ENCODE results near the gene ABITRAM. TPM values are rescaled to one million over a fixed set of nuclear protein-coding genes. Genes with fewer than 3 reads are reported as not detected.
"Not testable (repeated sequence)": the region's sequence is repeated elsewhere in the genome, so short reads cannot be mapped to it uniquely, and the experiment has no call there.

Gene ABITRAM
- total RNA-seq, 2 experiments from 2014 or later = 12.5 to 12.7 TPM

GRCh38 chr9:108924466-108924865 lies 9.7 kb upstream of the ABITRAM start:
- ChIA-PET CTCF (no interaction called here), POLR2A (no interaction called here)

- POLR2A ChIA-PET = no interaction called here
- CTCF ChIA-PET = interaction anchor here (0.6 kb wide), 1 partner anchor 1309 kb away, joined by 3 read pairs; no protein-coding TSS in a partner anchor
Measured at GRCh38 chr9:108928386-108928785, 5.8 kb upstream of the ABITRAM start.

DNA sequence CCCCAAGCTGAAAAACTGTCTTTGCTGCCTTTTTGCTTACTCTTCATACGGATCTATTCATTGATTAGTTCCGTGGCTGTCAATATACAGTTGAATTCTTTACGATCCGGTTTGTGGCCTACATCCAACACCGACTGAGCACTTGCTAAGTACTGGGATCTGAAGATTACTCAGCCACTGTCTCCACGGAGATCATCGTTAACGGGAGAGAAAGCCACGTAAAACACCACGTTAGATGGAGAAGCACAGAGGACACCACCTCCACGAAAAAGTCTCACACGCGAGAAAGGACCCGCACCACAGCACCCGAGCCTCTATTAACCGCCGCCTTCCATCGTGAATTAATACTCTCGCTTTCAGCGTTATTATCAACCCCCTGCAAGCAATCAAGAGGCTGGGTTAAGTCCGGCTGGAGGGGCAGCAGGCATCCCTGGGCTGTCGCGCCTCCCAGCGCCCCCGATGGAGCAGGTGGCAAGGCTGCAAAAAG lies 926 bp upstream of the ABITRAM start:
- ChIA-PET POLR2A (no interaction called here), CTCF (no interaction called here)

GRCh38 chr9:108933718-108934322 lies 380 bp upstream of the ABITRAM start, which contains the start of gene ELP1:
Gene ELP1 (minus strand): TSS chr9:108934124. CDS start chr9:108931146, 2,978 bp downstream.
- POLR2A ChIA-PET = interaction anchor here (0.9 kb wide), 1 partner anchor 250 kb away, joined by 4 read pairs; no protein-coding TSS in a partner anchor
- CTCF ChIA-PET = no interaction called here

DNA sequence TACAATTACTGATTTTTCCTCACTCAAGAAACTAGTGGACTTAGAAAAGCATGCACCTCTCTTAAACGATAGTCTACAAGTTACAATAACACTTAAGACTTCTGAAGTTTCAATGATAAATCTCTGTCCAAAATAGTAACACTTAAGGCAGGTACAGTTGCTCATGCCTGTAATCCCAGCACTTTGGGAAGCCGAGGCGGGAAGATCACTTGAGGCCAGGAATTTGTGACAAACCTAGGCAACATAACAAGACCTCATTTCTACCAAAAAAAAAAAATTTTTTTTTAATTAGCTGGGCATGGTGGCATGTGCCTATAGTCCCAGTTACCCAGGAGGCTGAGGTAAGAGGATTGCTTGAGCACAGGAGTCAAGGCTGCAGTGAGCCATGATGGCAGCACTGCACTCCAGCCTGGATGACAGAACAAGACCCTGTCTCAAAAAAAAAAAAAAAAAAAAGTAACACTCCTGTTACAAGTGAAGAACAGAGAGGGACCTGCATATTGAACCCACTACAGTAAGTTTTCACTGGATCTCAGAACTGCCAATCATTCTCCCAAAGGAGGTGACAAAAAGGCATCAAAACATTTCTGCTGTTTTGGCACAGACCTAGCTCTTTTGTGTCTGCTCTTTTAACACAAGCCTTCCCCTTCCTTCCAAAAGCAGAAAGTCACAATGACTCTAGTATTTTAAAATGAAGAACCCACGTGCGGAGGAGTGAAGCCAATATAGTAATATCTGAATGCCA lies 3.5 kb downstream of the ABITRAM start:
- ChIA-PET CTCF (no interaction called here), POLR2A (no interaction called here)

DNA sequence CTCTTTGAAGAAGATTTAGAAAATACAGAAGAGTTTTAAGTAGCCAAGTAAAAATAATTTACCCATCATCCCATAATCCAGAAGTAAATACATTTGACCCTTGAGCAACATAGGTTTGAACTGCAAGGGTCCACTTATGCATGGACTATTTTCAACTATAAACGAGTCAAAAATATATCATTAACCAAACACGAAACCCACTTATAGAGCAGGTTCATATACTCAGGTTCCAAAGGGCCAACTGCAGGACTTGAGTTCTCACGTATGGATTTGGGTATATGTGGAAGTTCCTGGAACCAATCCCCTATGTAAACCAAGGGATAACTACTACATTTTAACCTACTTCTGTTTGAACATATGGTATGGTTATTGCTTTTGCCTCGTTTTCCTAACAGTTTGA lies 5.8 kb downstream of the ABITRAM start:
- CTCF ChIA-PET = no interaction called here
- POLR2A ChIA-PET = no interaction called here

- CTCF ChIA-PET = no interaction called here
- POLR2A ChIA-PET = interaction anchor here (0.5 kb wide), 1 partner anchor 1374 kb away, joined by 10 read pairs; no protein-coding TSS in a partner anchor
Measured at GRCh38 chr9:108950168-108950567, 16.0 kb downstream of the ABITRAM start.

DNA sequence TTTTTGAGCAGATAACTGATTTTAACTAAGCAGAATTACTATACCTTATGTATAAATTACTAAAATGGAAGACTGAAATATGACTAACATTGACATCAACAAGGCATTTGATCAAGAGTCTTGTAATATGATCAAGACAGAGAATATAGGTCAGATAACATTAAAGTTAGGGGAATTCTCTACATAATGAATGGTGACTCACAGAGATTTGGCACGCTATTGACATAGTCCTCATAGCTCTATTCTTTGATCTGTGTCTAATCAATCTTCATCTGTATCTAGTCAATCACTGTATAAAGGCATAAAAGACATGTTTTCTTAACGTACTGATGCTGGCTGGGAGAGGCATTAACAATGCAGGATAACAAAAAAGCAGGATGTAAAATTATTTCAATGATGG lies 17.4 kb downstream of the ABITRAM start:
- CTCF ChIA-PET = no interaction called here
- POLR2A ChIA-PET = no interaction called here

DNA sequence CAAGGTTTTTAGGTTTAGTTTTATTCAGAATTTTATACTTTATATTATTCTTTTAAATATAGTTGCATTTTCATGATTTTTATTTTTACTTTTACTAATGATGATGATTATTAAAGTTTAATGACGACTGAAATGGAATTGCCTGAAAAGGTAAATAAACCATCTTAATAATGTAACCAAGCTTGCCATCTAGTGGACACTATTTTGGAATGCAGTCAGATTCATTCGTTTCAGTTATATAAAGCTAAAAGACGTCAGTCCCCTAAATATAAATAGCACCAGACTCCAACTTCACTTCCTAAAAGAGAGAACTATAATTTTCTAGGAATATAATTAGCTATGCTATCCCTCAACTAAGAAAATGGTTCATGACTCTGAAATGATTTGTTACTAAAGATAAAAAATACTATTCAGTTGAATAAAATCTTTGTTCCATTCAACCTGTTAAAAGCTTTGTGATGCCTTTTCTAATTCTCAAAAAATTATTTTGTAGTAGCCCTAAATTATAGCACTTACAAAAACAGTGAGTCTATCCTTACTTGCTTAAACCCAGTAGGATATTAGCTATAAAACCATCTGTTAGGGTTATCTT lies 19.9 kb downstream of the ABITRAM start:
- ChIA-PET POLR2A (no interaction called here), CTCF (no interaction called here)

DNA sequence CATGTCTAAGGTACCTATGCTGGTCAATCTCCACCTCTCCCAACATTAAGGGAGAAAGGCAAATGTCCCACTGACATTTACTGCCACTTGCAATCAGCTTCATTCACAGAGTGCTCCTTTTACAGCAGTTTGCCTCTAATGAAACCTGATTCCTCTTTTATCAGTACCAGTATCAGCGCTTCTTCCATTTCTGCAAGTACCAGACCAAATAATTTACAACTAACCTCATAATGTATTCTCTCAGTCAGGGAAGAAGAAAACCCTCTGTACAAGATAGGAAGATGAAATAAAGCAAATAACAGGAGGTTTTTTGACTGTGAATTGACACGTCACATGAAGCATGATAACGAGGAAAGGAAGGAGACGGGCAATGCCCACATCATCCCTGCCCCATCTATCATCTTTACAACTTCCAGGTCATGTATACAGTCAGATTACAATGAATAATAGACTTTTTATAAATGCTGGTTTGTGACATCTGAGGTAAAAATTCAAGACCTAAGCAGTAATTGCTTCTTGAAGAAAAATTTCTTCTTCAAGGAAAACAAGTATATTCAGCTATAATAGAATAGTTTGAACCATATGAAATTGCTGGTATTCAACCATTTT lies 21.9 kb downstream of the ABITRAM start:
- ChIA-PET CTCF (interaction anchor here (0.6 kb wide), 1 partner anchor 288 kb away, joined by 3 read pairs; no protein-coding TSS in a partner anchor), POLR2A (no interaction called here)

DNA sequence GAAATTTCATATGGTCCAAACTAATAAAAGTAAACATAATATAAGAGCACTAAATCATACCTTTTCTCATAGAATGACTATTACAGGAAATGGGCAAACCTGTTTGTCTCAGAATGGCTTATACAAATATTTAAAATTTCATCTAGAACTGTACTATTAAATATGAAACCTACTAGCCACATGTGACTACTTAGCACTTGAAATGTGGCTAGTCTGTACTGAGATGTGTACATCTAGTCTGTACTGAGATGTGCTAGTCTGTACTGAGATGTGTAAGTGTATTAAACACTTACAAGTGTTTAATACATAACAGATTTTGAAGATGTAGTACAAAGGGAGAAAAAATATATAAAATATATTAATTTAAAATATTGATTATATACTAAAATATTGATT lies 22.4 kb downstream of the ABITRAM start:
- ChIA-PET CTCF (interaction anchor here (0.6 kb wide), 1 partner anchor 288 kb away, joined by 3 read pairs; no protein-coding TSS in a partner anchor), POLR2A (no interaction called here)

DNA sequence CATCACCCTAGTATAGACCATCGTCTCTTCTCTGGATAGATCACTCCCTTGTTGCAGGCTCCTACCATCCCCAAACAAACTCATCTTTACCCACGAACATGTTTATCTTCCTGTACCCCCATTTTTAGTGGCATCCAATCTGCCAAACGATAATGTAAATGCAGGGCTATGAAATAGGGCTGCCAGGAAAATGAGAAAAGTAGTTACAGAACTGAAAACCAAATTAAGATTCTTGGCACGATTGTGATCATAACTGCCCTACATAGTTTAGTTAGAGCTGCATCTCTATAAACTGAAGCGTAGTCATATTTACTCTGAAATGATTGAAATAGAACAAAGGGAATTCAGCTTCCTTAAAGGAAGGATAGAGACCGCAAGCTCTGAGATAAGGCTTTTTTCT lies 26.1 kb downstream of the ABITRAM start:
- CTCF ChIA-PET = no interaction called here
- POLR2A ChIA-PET = no interaction called here

DNA sequence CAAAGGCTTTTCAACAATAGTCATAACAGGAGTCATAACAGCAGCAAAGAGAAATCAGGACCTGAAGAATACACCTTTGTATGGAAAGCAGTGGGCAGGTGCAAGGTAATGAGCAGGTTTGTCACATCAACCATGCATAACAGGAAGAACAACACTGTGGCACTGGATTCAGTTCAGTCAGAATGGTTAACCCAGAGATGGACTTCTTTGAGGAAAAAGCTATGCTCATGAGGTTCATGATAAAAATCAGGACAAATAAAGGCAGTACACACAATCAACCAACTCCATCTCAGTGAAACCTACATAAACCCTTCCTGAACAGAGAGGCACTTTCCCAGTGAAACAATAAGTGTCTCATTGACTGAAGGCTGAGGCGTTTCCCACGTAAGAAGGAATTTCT lies 27.0 kb downstream of the ABITRAM start:
- ChIA-PET CTCF (no interaction called here), POLR2A (no interaction called here)

- ChIA-PET POLR2A (no interaction called here), CTCF (no interaction called here)
Measured at GRCh38 chr9:108963459-108964143, 29.4 kb downstream of the ABITRAM start.

GRCh38 chr9:108967916-108968315 lies 33.7 kb downstream of the ABITRAM start:
- ChIA-PET POLR2A (interaction anchor here (0.5 kb wide), 1 partner anchor 86 kb away, joined by 3 read pairs; no protein-coding TSS in a partner anchor), CTCF (no interaction called here)

DNA sequence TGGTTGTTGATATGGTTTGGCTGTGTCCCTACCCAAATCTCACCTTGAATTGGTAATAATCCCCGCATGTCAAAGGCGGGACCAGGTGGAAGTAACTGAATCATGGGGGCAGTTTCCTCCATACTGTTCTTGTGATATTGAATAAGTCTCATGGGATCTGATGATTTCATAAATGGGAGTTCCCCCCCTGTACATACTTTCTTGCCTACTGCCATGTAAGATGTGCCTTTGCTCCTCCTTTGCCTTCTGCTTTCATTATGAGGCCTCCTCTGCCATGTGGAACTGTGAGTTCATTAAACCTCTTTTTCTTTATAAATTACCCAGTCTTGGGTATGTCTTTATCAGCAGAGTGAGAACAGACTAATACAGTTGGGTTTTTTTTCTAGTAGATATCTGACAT lies 37.2 kb downstream of the ABITRAM start:
- CTCF ChIA-PET, POLR2A ChIA-PET: not testable (repeated sequence)

DNA sequence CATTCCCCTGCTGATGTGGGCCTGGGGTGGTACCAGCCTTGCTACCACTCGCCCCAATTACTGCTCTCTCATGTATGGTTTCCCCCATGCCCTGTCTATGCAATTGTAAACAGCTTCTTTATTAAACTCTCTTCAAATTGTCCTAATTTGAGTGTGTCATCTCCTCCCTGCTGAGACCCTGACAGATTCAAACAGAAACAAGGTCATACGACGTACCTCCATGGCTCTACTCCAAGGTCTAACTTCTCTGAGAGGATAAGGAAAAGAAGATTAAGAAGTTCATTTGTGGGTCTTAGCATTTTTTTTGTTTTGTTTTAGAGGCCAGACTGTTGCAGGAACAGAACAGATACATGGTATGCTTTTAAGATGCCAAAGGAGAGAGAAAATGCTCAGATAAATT lies 38.0 kb downstream of the ABITRAM start:
- ChIA-PET CTCF (no interaction called here), POLR2A (no interaction called here)

GRCh38 chr9:108972626-108973209 lies 38.5 kb downstream of the ABITRAM start:
- POLR2A ChIA-PET = no interaction called here
- CTCF ChIA-PET = no interaction called here

- ChIA-PET POLR2A (no interaction called here), CTCF (no interaction called here)
Measured at GRCh38 chr9:108973895-108974294, 39.7 kb downstream of the ABITRAM start.

DNA sequence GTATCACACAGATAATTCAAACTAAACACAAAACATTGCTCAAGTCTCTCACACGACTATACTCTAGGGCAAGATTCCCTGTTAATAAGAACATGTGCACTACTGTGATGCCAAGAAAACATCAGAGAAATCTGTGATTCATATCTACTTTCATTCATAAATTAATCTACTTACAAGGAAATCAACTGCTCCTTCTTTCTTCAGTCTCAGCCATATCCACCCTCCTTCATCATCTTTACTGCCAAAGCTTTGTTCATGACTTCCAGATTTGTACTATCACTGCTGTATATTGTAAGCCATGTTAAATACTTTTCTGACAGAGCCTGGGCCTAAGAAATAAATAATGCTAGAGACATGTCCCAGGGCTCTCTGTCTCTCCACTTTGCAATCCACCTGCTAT lies 44.0 kb downstream of the ABITRAM start:
- POLR2A ChIA-PET = no interaction called here
- CTCF ChIA-PET = no interaction called here
